ENCODE measurements around the gene BZW2. TPM values are rescaled to one million over a fixed set of nuclear protein-coding genes. Genes with fewer than 3 reads are reported as not detected.
"Not testable (repeated sequence)": the region's sequence is repeated elsewhere in the genome, so short reads cannot be mapped to it uniquely, and the experiment has no call there.

Gene BZW2
- total RNA-seq, 1 donor = 21.3 TPM

- Histone ChIP-seq H3K9me3 (ENCODE audit: low read depth, low read length) (no peaks in the 10 kb centered on the region), H3K27me3 (ENCODE audit: insufficient read depth, low read length) (no peaks in the 10 kb centered on the region), H3K4me3 (ENCODE audit: low read length) (no peak overlapping the region), H3K4me1 (ENCODE audit: insufficient read depth, low read length) (no peaks in the 10 kb centered on the region)
Observed at GRCh38 chr7:16677978-16678494, 32.1 kb downstream of the BZW2 start.

DNA sequence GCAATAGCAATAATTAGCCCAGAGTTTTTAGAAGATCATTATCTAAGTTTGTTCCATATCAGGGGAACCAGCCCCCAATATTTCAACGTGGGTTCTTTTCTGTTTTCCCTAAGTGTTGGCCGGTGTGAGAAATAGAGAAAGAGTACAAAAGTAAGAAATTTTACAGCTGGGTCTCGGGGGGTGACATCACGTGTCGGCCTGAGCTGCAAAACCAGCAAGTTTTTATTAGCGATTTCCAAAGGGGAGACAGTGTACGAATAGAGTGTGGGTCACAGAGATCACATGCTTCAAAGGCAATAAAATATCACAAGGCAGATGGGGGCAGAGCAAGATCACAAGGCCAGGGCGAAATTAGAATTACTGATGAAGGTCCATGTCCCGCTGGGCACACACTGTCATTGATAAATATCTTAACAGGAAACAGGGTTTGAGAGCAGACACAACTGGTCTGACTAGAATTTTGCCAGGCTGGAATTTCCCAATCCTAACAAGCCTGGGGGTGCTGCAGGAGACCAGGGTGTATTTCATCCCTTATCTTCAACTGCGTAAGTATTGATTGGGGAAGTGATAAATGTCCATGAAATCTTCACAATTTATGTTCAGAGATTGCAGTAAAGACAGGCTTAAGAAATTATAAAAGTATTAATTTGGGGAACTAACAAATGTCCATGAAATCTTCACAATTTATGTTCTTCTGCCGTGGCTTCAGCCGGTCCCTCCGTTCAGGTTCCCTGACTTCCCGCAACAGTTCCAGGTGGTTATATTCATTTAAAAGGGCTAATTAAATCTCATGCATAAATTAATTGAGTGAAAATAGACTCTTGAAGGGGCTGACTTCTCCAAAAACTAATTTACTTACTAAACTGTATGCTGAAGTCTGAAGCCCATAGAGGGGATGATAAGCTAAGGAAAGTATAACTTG, 32.9 kb downstream of the BZW2 start:
- not testable (repeated sequence) for H3K9me3 ChIP-seq (ENCODE audit: low read depth, low read length); H3K4me1 ChIP-seq (ENCODE audit: insufficient read depth, low read length); H3K27me3 ChIP-seq (ENCODE audit: insufficient read depth, low read length); H3K4me3 ChIP-seq (ENCODE audit: low read length)

GRCh38 chr7:16684935-16685334, 39.0 kb downstream of the BZW2 start:
- Histone ChIP-seq H3K4me1 (ENCODE audit: insufficient read depth, low read length) (peaks cover 5% of the 10 kb centered on the region), H3K9me3 (ENCODE audit: low read depth, low read length) (no peaks in the 10 kb centered on the region), H3K27me3 (ENCODE audit: insufficient read depth, low read length) (no peaks in the 10 kb centered on the region), H3K4me3 (ENCODE audit: low read length) (no peak overlapping the region)

DNA sequence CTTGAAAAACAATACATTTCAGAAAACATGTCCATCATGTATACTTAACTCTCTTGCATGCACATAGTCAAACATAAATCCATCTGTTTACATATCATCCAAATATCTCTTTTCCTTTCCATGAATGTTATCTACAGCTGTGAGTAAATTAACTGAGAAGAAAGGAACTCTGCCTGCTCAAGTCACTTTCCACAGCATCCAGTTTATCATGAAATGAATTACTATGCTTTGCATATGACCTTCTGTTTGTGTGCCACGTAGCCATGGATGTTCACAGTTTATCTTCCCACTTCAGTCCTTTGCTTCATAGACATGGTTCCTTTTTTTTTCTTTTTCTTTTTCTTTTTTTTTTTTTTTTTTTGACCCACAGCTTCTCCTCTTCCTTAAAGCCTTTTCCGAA, 39.6 kb downstream of the BZW2 start:
- Histone ChIP-seq H3K4me3 (ENCODE audit: low read length) (no peak overlapping the region), H3K4me1 (ENCODE audit: insufficient read depth, low read length) (peaks cover 5% of the 10 kb centered on the region), H3K9me3 (ENCODE audit: low read depth, low read length) (no peaks in the 10 kb centered on the region), H3K27me3 (ENCODE audit: insufficient read depth, low read length) (no peaks in the 10 kb centered on the region)

DNA sequence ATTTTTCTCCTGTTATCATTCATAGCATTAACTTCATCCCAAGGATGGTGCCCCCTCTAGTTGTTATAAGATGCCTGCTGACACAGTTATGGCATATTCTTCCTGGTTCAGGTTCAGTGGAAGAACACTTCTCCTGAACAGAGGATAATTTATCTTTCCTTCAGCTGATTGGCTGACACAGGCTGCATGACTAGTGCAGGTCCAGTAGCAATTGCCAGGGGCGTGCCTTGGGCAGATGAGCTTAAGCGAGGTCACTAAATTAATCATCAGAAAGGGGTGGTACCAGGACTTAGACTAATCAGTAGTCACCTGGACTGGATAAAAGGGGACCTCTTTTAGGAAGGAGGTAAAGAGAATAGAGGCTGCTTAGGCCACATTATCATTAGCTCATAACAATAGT, 42.3 kb downstream of the BZW2 start:
- Histone ChIP-seq H3K27me3 (ENCODE audit: insufficient read depth, low read length) (no peaks in the 10 kb centered on the region), H3K9me3 (ENCODE audit: low read depth, low read length) (no peaks in the 10 kb centered on the region), H3K4me3 (ENCODE audit: low read length) (no peak overlapping the region), H3K4me1 (ENCODE audit: insufficient read depth, low read length) (peaks cover 5% of the 10 kb centered on the region)

DNA sequence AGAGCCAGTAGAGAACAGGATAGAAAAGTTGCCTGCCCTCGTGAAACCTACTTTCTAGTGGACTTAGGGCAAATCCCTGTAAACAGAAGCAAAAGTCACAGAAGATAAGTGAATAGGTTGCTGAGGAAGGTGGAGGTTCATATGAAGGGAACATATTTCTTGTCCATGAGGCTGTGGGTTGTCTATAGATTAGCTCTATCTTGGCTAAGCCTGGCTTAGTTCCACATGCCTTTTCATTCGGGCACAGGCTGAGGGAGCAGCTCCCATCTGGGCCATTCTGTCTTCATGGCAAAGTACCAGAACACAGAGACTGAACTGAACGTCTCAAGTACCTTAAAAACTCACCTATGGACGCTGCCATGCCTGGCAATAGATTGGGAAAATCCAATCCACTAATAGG, 45.3 kb downstream of the BZW2 start:
- Histone ChIP-seq H3K4me3 (ENCODE audit: low read length) (no peak overlapping the region), H3K27me3 (ENCODE audit: insufficient read depth, low read length) (no peaks in the 10 kb centered on the region), H3K9me3 (ENCODE audit: low read depth, low read length) (no peaks in the 10 kb centered on the region), H3K4me1 (ENCODE audit: insufficient read depth, low read length) (no peaks in the 10 kb centered on the region)

DNA sequence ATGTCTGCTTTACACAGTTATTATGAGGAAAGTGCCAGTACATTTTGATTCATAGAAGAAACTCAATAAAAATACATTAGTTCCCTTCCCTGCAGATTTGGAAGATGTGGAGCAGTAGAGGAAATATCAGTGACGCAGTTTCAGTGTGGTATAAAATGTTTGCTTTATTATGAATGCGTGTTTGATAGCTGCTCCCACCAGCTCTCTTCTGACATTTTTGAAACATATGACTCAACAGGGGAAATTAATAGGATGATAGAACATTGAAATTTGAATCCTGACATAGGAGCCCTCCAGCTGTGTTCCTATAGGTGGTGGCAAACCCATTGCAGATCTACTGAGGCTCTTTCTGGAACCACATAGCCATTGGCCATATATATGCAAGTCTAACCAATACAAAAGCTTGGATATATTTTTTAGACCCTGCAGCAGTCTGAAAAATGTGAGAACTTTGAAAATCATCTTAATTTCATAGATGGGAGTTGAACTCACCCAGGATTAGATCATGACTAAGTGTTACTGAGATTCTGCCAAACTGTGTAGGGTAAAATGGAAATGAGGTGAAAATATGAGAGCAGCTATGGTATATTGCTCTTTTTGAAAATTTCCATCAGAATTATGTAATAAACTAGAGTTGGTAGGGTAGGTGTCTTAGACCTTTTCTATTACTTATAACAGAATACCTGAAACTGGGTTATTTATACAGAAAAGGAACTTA, 47.8 kb downstream of the BZW2 start:
- no peaks in the 10 kb centered on the region for H3K9me3 ChIP-seq (ENCODE audit: low read depth, low read length)
- no peaks in the 10 kb centered on the region for H3K27me3 ChIP-seq (ENCODE audit: insufficient read depth, low read length)
- no peak overlapping the region for H3K4me3 ChIP-seq (ENCODE audit: low read length)
- H3K4me1 ChIP-seq (ENCODE audit: insufficient read depth, low read length) = no peaks in the 10 kb centered on the region

DNA sequence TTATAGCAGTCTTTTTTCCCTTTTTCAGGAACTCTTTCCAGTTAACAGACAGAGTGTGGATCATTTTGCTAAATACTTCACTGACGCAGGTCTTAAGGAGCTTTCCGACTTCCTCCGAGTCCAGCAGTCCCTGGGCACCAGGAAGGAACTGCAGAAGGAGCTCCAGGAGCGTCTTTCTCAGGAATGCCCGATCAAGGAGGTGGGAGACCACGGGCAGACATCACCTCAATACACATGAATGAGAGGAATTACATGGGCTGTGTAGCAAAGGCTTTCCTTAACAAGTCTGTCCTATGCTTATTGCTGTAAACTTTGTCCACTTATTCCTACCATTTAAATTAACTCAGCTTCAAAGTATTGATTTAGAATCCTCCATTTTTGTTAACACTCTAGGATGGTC, 48.8 kb downstream of the BZW2 start:
- Histone ChIP-seq H3K27me3 (ENCODE audit: insufficient read depth, low read length) (no peaks in the 10 kb centered on the region), H3K9me3 (ENCODE audit: low read depth, low read length) (no peaks in the 10 kb centered on the region), H3K4me1 (ENCODE audit: insufficient read depth, low read length) (no peaks in the 10 kb centered on the region), H3K4me3 (ENCODE audit: low read length) (no peak overlapping the region)

GRCh38 chr7:16695621-16696237, 49.7 kb downstream of the BZW2 start:
- Histone ChIP-seq H3K9me3 (ENCODE audit: low read depth, low read length) (no peaks in the 10 kb centered on the region), H3K27me3 (ENCODE audit: insufficient read depth, low read length) (no peaks in the 10 kb centered on the region), H3K4me3 (ENCODE audit: low read length) (no peak overlapping the region), H3K4me1 (ENCODE audit: insufficient read depth, low read length) (no peaks in the 10 kb centered on the region)

- no peaks in the 10 kb centered on the region for H3K4me1 ChIP-seq (ENCODE audit: insufficient read depth, low read length)
- H3K27me3 ChIP-seq (ENCODE audit: insufficient read depth, low read length) = no peaks in the 10 kb centered on the region
- no peak overlapping the region for H3K4me3 ChIP-seq (ENCODE audit: low read length)
- H3K9me3 ChIP-seq (ENCODE audit: low read depth, low read length) = no peaks in the 10 kb centered on the region
Observed at GRCh38 chr7:16697507-16698199, 51.7 kb downstream of the BZW2 start.

DNA sequence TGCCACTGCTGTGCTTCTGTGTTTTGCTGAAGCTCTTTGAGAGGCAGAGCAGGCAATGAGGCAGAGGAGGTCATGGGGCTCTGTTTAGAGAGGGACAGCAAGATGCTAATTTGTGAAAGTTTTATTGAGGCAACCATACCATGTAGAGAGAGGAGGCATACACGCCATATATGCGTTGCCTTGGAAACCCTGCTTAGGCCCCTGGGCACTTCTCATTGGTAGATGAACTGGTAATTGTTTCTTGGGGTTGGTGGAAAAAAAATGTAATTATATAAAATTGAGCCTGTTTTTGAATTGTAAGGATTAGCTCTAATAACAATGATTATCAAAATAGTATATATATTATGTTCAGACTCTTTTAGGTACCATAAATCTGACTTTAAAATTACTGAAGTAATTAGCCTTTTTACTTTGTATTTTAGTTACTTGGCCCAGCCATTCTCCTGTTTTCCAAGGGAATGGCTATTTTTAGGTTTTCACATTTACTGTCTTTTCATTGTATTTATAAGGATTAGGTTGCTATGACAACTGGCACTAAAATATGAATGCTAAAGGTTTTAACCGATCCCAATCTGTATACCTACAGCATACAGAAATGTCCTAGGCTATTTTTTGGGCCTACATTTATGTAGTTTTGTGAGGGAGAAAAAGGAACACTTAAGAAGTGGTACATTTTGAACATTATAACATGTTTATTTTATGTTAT, 52.4 kb downstream of the BZW2 start:
- Histone ChIP-seq H3K9me3 (ENCODE audit: low read depth, low read length) (no peaks in the 10 kb centered on the region), H3K4me1 (ENCODE audit: insufficient read depth, low read length) (no peaks in the 10 kb centered on the region), H3K4me3 (ENCODE audit: low read length) (no peak overlapping the region), H3K27me3 (ENCODE audit: insufficient read depth, low read length) (no peaks in the 10 kb centered on the region)

GRCh38 chr7:16702441-16702840, 56.5 kb downstream of the BZW2 start:
- no peaks in the 10 kb centered on the region for H3K4me1 ChIP-seq (ENCODE audit: insufficient read depth, low read length)
- no peaks in the 10 kb centered on the region for H3K9me3 ChIP-seq (ENCODE audit: low read depth, low read length)
- no peak overlapping the region for H3K4me3 ChIP-seq (ENCODE audit: low read length)
- H3K27me3 ChIP-seq (ENCODE audit: insufficient read depth, low read length) = no peaks in the 10 kb centered on the region

- no peaks in the 10 kb centered on the region for H3K27me3 ChIP-seq (ENCODE audit: insufficient read depth, low read length)
- no peaks in the 10 kb centered on the region for H3K4me1 ChIP-seq (ENCODE audit: insufficient read depth, low read length)
- no peak overlapping the region for H3K4me3 ChIP-seq (ENCODE audit: low read length)
- H3K9me3 ChIP-seq (ENCODE audit: low read depth, low read length) = no peaks in the 10 kb centered on the region
Observed at GRCh38 chr7:16708511-16708910, 62.5 kb downstream of the BZW2 start.

- Histone ChIP-seq H3K4me3 (ENCODE audit: low read length) (no peak overlapping the region), H3K4me1 (ENCODE audit: insufficient read depth, low read length) (no peaks in the 10 kb centered on the region), H3K9me3 (ENCODE audit: low read depth, low read length) (no peaks in the 10 kb centered on the region), H3K27me3 (ENCODE audit: insufficient read depth, low read length) (no peaks in the 10 kb centered on the region)
Observed at GRCh38 chr7:16708980-16709379, 63.0 kb downstream of the BZW2 start.

Measured in mononuclear cell (primary cell).